Measurements from ENCODE around the gene ERP27. TPM values are rescaled to one million over a fixed set of nuclear protein-coding genes. Genes with fewer than 3 reads are reported as not detected.

Gene ERP27
- polyA plus RNA-seq, 2 of the 4 experiments (the other 2 are of a cell fraction), result 0.09 to 0.28 TPM

Other genes starting within 250 kb of the ERP27 start
- gene GUCY2C, start 241.9 kb downstream of the ERP27 start, polyA plus RNA-seq (2011; rRNA removed), result 0.03 and 0.05 TPM in 2 replicates
- not detected in 3 replicates for gene GUCY2C, start 241.9 kb downstream of the ERP27 start, polyA plus RNA-seq (2017; fragmentation: RNase III; extraction: RNeasy Plus Mini Kit Qiagen cat#74134 plus additional on column Dnase treatment)
- 32.1 and 50.3 TPM in 2 replicates for gene WBP11, start 135.1 kb downstream of the ERP27 start, polyA plus RNA-seq (2011; rRNA removed)
- gene WBP11, start 135.1 kb downstream of the ERP27 start, polyA plus RNA-seq (2017; fragmentation: RNase III; extraction: RNeasy Plus Mini Kit Qiagen cat#74134 plus additional on column Dnase treatment), result 45.7 to 52.2 TPM (median 50.3 TPM) in 3 replicates
- 4.8 and 5.5 TPM in 2 replicates for gene C12orf60, start 134.9 kb downstream of the ERP27 start, polyA plus RNA-seq (2011; rRNA removed)
- 2.0 to 2.4 TPM (median 2.2 TPM) in 3 replicates for gene C12orf60, start 134.9 kb downstream of the ERP27 start, polyA plus RNA-seq (2017; fragmentation: RNase III; extraction: RNeasy Plus Mini Kit Qiagen cat#74134 plus additional on column Dnase treatment)
- gene SMCO3, start 124.4 kb downstream of the ERP27 start, polyA plus RNA-seq (2011; rRNA removed), result 0.06 TPM in 1 of 2 replicates, not detected in the other
- not detected in 3 replicates for gene SMCO3, start 124.4 kb downstream of the ERP27 start, polyA plus RNA-seq (2017; fragmentation: RNase III; extraction: RNeasy Plus Mini Kit Qiagen cat#74134 plus additional on column Dnase treatment)
- not detected in 2 replicates for gene ART4, start 95.0 kb downstream of the ERP27 start, polyA plus RNA-seq (2011; rRNA removed)
- not detected in 3 replicates for gene ART4, start 95.0 kb downstream of the ERP27 start, polyA plus RNA-seq (2017; fragmentation: RNase III; extraction: RNeasy Plus Mini Kit Qiagen cat#74134 plus additional on column Dnase treatment)
- 0.16 and 0.21 TPM in 2 replicates for gene MGP, start 52.7 kb downstream of the ERP27 start, polyA plus RNA-seq (2011; rRNA removed)
- 0.10 to 0.30 TPM (median 0.11 TPM) in 3 replicates for gene MGP, start 52.7 kb downstream of the ERP27 start, polyA plus RNA-seq (2017; fragmentation: RNase III; extraction: RNeasy Plus Mini Kit Qiagen cat#74134 plus additional on column Dnase treatment)
- gene ARHGDIB, start 23.1 kb upstream of the ERP27 start, polyA plus RNA-seq (2011; rRNA removed), result 3.5 and 4.1 TPM in 2 replicates
- gene ARHGDIB, start 23.1 kb upstream of the ERP27 start, polyA plus RNA-seq (2017; fragmentation: RNase III; extraction: RNeasy Plus Mini Kit Qiagen cat#74134 plus additional on column Dnase treatment), result 0.84 to 1.4 TPM (median 1.0 TPM) in 3 replicates
- not detected in 2 replicates for gene PDE6H, start 34.5 kb upstream of the ERP27 start, polyA plus RNA-seq (2011; rRNA removed)
- not detected in 3 replicates for gene PDE6H, start 34.5 kb upstream of the ERP27 start, polyA plus RNA-seq (2017; fragmentation: RNase III; extraction: RNeasy Plus Mini Kit Qiagen cat#74134 plus additional on column Dnase treatment)

Data from A549 (cell line).